Small intestine (tissue), 7 donors: ENCODE results near the gene DUSP10. TPM values are rescaled to one million over a fixed set of nuclear protein-coding genes. Genes with fewer than 3 reads are reported as not detected.

Experiments used
- DNase-seq, 2 donors: peaks; one replicate each; pipeline versions ENCODE4 v3.0.0 to v3.0.0-alpha.2; 2013
- FAIRE-seq: peaks from 2 replicates; lab custom pipeline; 2012; peaks lifted over from hg19 to GRCh38; lab: Jason Lieb, UNC
- H3K27ac ChIP-seq, 3 donors: one replicate each; pipeline ENCODE4 v1.5.1; 2013; ENCODE audit warnings: low read length in 2 of 3, mild to moderate bottlenecking in 2 of 3, control low read depth in 1 of 3, inconsistent platforms in 1 of 3, low read depth in 1 of 3, moderate library complexity in 1 of 3
- H3K27me3 ChIP-seq, 3 donors: one replicate each; pipeline ENCODE4 v1.6.1; 2013; ENCODE audit warnings: low read length in 3 of 3, inconsistent platforms in 1 of 3; ENCODE audit not compliant: control insufficient read depth in 3 of 3, insufficient read depth in 3 of 3
- H3K36me3 ChIP-seq, 3 donors: one replicate each; pipeline ENCODE4 v1.6.1; 2013; ENCODE audit warnings: low read length in 3 of 3, inconsistent platforms in 1 of 3, low read depth in 1 of 3, mild to moderate bottlenecking in 1 of 3, moderate library complexity in 1 of 3; ENCODE audit not compliant: control insufficient read depth in 3 of 3, insufficient read depth in 2 of 3
- H3K4me1 ChIP-seq, 3 donors: one replicate each; pipeline ENCODE4 v1.6.1; 2013; ENCODE audit warnings: low read length in 2 of 3, inconsistent platforms in 1 of 3, low read depth in 1 of 3, mild to moderate bottlenecking in 1 of 3, moderate library complexity in 1 of 3; ENCODE audit not compliant: control insufficient read depth in 3 of 3, insufficient read depth in 2 of 3
- H3K4me3 ChIP-seq, 3 donors: one replicate each; pipeline ENCODE4 v1.5.1; 2013; ENCODE audit warnings: low read length in 3 of 3, control low read depth in 1 of 3, inconsistent platforms in 1 of 3, low read depth in 1 of 3, mild to moderate bottlenecking in 1 of 3, moderate library complexity in 1 of 3
- H3K9me3 ChIP-seq, 2 donors: one replicate each; pipeline ENCODE4 v1.6.1; 2013; ENCODE audit warnings: low read depth in 1 of 2, low read length in 1 of 2; ENCODE audit not compliant: control insufficient read depth in 2 of 2, insufficient read depth in 1 of 2
- WGBS, 3 donors: extraction: QIAGEN DNeasy Blood & Tissue Kit; methylation state at CpG; one replicate each; pipeline ENCODE4 v1.1.7; 2013; 5-methylcytosine and 5-hydroxymethylcytosine counted together
- polyA plus RNA-seq, 4 donors: library from polyadenylated mRNA; stranded (reverse) in 3 of 4; unstranded in 1 of 4; fragments of 200-250 nt in 3 of 4; fragments of 120-200 nt in 1 of 4; gene quantifications; one replicate each; pipeline versions ENCODE4 v1.2.1 to v1.2.3, GENCODE V29; 2013
- donor health status: healthy with polysubstance abuse.
- donor health status: control.
- donor health status: control.
- donor health status: Bipolar disorder and iron deficiency.
- donor health status: healthy.

Gene DUSP10
- polyA plus RNA-seq, 4 donors = 1.1 to 4.4 (median 2.1) TPM

GRCh38 chr1:221694109-221694508 lies 47.8 kb downstream of the DUSP10 start:
- Histone ChIP-seq H3K27me3 (no peaks in the 10 kb centered on the region), H3K4me1 (no peaks in the 10 kb centered on the region), H3K4me3 (no peak overlapping the region), H3K27ac (no peak overlapping the region), H3K9me3 (peaks cover 0 to 4% of the 10 kb centered on the region in 2 donors), H3K36me3 (no peaks in the 10 kb centered on the region)
- no peak for FAIRE-seq
- DNase-seq = no peak

DNA sequence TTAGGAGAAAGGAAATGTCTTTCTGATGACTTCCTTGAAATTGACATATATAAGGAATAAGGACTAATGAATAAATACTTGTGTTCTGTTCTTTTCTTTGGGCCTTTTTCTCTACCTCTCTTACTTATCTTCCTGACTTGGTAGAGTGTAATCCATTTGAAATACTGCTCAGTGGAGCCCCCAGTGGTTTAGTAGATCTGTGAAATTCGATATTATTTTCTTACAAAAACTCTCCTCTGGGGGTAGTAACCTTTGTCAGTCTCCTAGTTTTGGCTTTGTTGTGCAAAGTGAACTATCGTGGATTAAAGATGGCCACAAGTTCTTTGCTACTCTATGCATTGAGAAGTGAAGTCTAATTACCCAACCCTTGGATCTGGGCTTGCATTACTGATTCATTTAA lies 48.8 kb downstream of the DUSP10 start:
- no peaks in the 10 kb centered on the region for H3K36me3 ChIP-seq
- H3K4me1 ChIP-seq = no peaks in the 10 kb centered on the region
- H3K9me3 ChIP-seq = peaks cover 0 to 4% of the 10 kb centered on the region in 2 donors
- H3K27me3 ChIP-seq = no peaks in the 10 kb centered on the region
- WGBS, 3 donors = 67 to 84% (median 77%) methylated on average over 2 of the region's 2 CpGs
- no peak for FAIRE-seq
- DNase-seq = no peak
- no peak overlapping the region for H3K4me3 ChIP-seq
- no peak overlapping the region for H3K27ac ChIP-seq

DNA sequence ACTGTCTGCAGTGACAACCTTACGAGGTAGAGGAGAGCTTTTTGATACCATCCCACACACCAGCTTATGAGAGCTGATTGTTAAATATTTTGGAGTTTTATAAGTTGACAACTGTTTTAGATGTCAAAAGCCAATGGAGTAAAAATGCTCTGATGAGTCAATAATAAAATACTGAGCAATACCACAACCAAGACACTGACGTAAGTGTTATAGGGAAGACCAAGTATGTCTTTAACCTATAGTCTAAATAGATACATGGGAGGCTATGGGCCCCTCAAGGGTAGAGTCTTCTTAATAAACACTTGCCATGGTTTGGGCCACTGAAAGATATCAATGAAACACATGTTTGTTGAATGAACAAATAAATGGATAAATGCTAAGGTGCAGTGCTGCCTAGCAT lies 49.2 kb downstream of the DUSP10 start:
- Histone ChIP-seq H3K4me1 (no peaks in the 10 kb centered on the region), H3K9me3 (peaks cover 0 to 4% of the 10 kb centered on the region in 2 donors), H3K36me3 (no peaks in the 10 kb centered on the region), H3K27me3 (no peaks in the 10 kb centered on the region), H3K4me3 (no peak overlapping the region), H3K27ac (no peak overlapping the region)
- 61 to 75% (median 71%) methylated on average over 2 of the region's 2 CpGs for WGBS, 3 donors
- FAIRE-seq = no peak
- no peak for DNase-seq

- FAIRE-seq = no peak
- Histone ChIP-seq H3K36me3 (no peaks in the 10 kb centered on the region), H3K9me3 (peaks cover 0 to 4% of the 10 kb centered on the region in 2 donors), H3K4me3 (no peak overlapping the region), H3K27me3 (no peaks in the 10 kb centered on the region), H3K27ac (no peak overlapping the region), H3K4me1 (no peaks in the 10 kb centered on the region)
- DNase-seq = no peak
Measured at GRCh38 chr1:221691261-221691660, 50.6 kb downstream of the DUSP10 start.

DNA sequence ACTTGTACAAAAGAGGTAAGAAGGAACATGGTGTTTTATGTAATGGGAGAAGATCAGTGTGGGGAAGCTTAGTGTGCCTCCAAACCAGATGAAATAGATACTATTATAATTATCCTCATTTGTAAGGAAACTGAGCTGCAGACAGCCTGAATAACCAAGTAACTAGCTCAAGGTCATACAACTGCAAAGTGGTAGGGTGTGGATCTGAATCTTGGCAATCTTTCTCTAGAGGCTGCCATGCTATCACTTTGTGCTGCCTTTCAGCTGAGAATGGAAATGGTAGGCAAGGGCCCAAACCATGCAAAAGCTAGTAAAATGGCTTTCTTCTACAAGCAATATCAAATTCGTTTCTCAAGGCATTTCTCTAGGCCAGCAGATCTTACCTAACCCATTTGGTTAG lies 51.0 kb downstream of the DUSP10 start:
- Histone ChIP-seq H3K36me3 (no peaks in the 10 kb centered on the region), H3K4me3 (no peak overlapping the region), H3K27ac (no peak overlapping the region), H3K4me1 (no peaks in the 10 kb centered on the region), H3K27me3 (no peaks in the 10 kb centered on the region), H3K9me3 (peaks cover 0 to 4% of the 10 kb centered on the region in 2 donors)
- DNase-seq = no peak
- no peak for FAIRE-seq
- WGBS, 3 donors = 62 to 83% (median 71%) methylated on average over 1 of the region's 1 CpG

DNA sequence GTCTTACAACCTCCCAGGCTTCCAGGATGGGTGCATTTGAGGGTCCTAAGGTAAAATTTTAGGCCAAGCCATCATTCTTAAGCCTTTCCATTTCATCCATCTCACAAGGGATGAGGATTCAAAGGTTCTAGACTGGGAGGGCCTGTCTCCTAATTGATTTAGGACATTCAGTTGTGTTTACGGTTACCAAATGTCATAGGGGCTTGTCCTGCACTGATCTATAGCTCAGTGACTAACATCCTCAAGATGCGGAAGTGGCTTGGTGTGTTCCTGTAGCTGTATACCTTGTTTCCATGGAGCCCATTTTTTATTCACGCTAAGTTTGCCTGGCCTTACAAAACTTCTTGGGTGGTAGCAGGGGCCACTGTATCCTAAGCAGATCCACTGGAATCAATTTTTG lies 52.8 kb downstream of the DUSP10 start:
- 89 to 90% (median 90%) methylated on average over 3 of the region's 3 CpGs for WGBS, 3 donors
- FAIRE-seq (no peak), DNase-seq (no peak)
- Histone ChIP-seq H3K36me3 (no peaks in the 10 kb centered on the region), H3K9me3 (peaks cover 0 to 4% of the 10 kb centered on the region in 2 donors), H3K4me1 (no peaks in the 10 kb centered on the region), H3K27me3 (no peaks in the 10 kb centered on the region), H3K4me3 (no peak overlapping the region), H3K27ac (no peak overlapping the region)

DNA sequence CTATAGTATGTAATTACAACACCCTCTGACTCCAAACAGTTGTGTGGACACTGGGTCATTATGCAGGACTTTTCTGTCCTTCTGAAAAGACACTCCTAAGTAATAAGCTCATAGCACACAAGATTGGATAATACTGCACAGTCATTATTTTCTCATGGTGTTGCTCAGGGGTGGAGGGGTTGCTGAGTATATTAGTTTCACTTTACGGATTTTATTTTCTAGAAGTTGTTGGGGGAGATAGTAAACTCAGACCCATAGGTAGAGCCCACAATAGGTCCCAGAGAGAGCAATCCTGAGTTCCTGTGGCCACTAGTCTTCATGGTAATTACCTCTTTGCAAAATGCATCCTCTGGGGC lies 53.4 kb downstream of the DUSP10 start:
- H3K36me3 ChIP-seq = no peaks in the 10 kb centered on the region
- no peak for DNase-seq
- no peak overlapping the region for H3K27ac ChIP-seq
- no peak overlapping the region for H3K4me3 ChIP-seq
- no peaks in the 10 kb centered on the region for H3K27me3 ChIP-seq
- 64 to 88% (median 67%) methylated on average over 1 of the region's 1 CpG for WGBS, 3 donors
- FAIRE-seq = no peak
- H3K9me3 ChIP-seq = peaks cover 0 to 3% of the 10 kb centered on the region in 2 donors
- no peaks in the 10 kb centered on the region for H3K4me1 ChIP-seq

DNA sequence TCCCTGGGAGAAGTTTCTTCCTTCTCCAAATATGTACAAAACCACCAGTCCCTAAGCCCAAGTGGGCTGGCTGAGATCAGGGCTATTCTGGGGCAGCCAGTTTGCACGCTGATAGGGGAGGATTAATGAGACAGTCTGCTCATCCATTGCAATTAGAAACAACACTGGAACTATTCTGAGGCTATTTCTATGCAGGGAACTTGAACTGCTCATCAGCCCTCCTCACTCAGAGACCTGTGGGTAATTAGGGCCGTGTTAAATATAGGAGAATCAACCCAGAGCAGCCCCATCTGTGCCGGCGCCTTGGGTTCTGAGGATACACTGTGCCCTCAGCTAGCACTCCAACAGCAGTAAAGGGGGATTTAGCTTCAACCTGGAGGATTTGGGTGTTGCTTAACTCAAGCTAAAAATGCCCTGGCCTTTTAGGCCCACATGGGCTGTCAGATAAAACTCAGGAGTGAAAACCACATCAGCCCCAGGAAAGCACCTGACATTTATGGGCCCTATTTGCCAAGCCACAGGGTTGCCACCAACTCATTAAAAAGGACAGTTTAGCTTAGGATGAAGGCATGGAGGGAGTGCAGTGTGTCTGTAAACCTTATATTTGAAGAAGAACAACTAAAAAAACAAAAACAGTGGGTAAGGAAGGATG lies 53.9 kb downstream of the DUSP10 start:
- Histone ChIP-seq H3K27me3 (no peaks in the 10 kb centered on the region), H3K36me3 (no peaks in the 10 kb centered on the region), H3K4me3 (no peak overlapping the region), H3K9me3 (no peaks in the 10 kb centered on the region), H3K4me1 (no peaks in the 10 kb centered on the region), H3K27ac (no peak overlapping the region)
- 70 to 80% (median 78%) methylated on average over 4 of the region's 4 CpGs for WGBS, 3 donors
- no peak for FAIRE-seq
- no peak for DNase-seq

DNA sequence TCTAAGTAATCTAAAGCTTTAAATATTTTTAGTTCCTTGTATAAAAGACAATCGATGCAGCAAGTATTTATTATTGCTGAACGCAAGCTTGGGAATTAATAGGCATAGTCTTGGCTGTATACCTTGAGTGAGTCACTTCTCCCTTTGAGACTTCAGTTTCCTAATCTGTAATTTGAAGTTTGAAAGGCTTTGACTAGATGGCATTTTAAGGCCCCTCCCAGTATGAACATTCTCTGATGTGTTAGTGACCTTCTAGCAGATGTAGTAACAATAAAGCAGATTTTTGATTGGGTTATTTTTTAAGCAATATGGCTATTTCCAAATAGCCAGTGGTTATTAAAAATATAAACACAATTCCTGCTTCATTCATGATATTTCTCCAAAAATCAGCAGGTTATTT lies 58.2 kb downstream of the DUSP10 start:
- WGBS, 3 donors = 52 to 86% (median 81%) methylated on average over 2 of the region's 2 CpGs
- no peaks in the 10 kb centered on the region for H3K36me3 ChIP-seq
- no peak for FAIRE-seq
- no peaks in the 10 kb centered on the region for H3K27me3 ChIP-seq
- H3K4me3 ChIP-seq = no peak overlapping the region
- no peak for DNase-seq
- no peak overlapping the region for H3K27ac ChIP-seq
- H3K9me3 ChIP-seq = no peaks in the 10 kb centered on the region
- H3K4me1 ChIP-seq = no peaks in the 10 kb centered on the region
